ENCODE results near the gene FUT1. TPM values are rescaled to one million over a fixed set of nuclear protein-coding genes. Genes with fewer than 3 reads are reported as not detected.

The FUT1 gene
- total RNA-seq, 1 donor: not detected

DNA sequence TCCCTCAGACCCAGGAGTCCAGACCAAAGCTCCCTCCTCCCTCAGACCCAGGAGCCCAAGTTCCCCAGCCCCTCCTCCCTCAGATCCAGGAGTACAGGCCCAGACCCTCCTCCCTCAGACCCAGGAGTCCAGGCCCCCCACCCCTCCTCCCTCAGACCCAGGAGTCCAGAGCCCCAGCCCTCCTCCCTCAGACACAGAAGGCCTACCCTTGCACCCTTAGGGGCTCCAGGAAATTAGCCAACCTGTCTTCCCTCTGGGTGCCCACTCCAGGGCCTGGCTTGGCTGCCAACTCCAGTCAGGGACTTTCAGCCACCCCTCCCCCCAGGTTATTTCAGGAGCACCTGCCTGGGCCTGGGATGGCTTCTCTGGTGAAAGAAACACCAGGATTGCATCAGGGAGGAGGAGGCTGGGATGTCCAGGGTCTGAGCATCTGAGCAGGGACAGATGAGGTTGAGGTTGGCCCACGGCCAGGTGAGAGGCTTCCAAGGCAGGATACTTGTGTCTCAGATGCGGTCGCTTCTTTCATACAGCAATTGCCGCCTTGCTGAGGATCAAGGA is 2.7 kb upstream of the FUT1 start, which contains the start of gene FGF21:
Gene FGF21 (plus strand): TSS at position 441 of the 558 bp plus-strand sequence. CDS start 713 bp downstream, outside the sequence.
- H3K4me1 ChIP-seq (ENCODE audit: insufficient read depth, low read length): peaks cover 17% of the 10 kb centered on the region
- H3K9me3 ChIP-seq (ENCODE audit: low read depth, low read length): no peaks in the 10 kb centered on the region
- H3K4me3 ChIP-seq (ENCODE audit: low read length): no peak within 1 kb of the TSS
- peaks cover 20% of the 10 kb centered on the region for H3K27me3 ChIP-seq (ENCODE audit: insufficient read depth, low read length)

GRCh38 chr19:48751845-48752495 is 471 bp downstream of the FUT1 start:
- H3K27me3 ChIP-seq (ENCODE audit: insufficient read depth, low read length): peaks cover 20% of the 10 kb centered on the region
- no peak overlapping the region for H3K4me3 ChIP-seq (ENCODE audit: low read length)
- H3K4me1 ChIP-seq (ENCODE audit: insufficient read depth, low read length): peaks cover 20% of the 10 kb centered on the region
- H3K9me3 ChIP-seq (ENCODE audit: low read depth, low read length): no peaks in the 10 kb centered on the region

- Histone ChIP-seq H3K9me3 (ENCODE audit: low read depth, low read length) (no peaks in the 10 kb centered on the region), H3K27me3 (ENCODE audit: insufficient read depth, low read length) (peaks cover 28% of the 10 kb centered on the region), H3K4me1 (ENCODE audit: insufficient read depth, low read length) (peaks cover 23% of the 10 kb centered on the region), H3K4me3 (ENCODE audit: low read length) (no peak overlapping the region)
Observed at GRCh38 chr19:48750771-48751504, 1.5 kb downstream of the FUT1 start.

DNA sequence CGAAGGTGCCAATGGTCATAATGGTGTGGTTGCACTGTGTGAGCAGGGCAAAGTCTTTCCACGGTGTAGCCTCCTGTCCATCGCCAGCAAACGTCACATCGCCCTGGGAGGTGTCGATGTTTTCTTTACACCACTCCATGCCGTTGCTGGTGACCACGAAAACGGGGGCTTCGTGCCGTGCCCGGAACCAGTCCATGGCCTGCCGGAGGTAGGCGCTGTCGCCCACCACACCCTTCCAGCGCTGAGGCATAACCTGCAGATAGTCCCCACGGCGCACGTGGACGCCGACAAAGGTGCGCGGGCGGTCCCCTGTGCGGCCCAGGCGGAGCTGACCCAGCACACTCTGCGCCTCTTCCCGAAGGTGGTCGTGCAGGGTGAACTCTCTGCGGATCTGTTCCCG is 2.1 kb downstream of the FUT1 start:
- peaks cover 23% of the 10 kb centered on the region for H3K4me1 ChIP-seq (ENCODE audit: insufficient read depth, low read length)
- no peak overlapping the region for H3K4me3 ChIP-seq (ENCODE audit: low read length)
- peaks cover 34% of the 10 kb centered on the region for H3K27me3 ChIP-seq (ENCODE audit: insufficient read depth, low read length)
- H3K9me3 ChIP-seq (ENCODE audit: low read depth, low read length): no peaks in the 10 kb centered on the region

GRCh38 chr19:48749571-48750198 is 2.8 kb downstream of the FUT1 start:
- Histone ChIP-seq H3K4me3 (ENCODE audit: low read length) (no peak overlapping the region), H3K27me3 (ENCODE audit: insufficient read depth, low read length) (peaks cover 39% of the 10 kb centered on the region), H3K4me1 (ENCODE audit: insufficient read depth, low read length) (peaks cover 23% of the 10 kb centered on the region), H3K9me3 (ENCODE audit: low read depth, low read length) (no peaks in the 10 kb centered on the region)

DNA sequence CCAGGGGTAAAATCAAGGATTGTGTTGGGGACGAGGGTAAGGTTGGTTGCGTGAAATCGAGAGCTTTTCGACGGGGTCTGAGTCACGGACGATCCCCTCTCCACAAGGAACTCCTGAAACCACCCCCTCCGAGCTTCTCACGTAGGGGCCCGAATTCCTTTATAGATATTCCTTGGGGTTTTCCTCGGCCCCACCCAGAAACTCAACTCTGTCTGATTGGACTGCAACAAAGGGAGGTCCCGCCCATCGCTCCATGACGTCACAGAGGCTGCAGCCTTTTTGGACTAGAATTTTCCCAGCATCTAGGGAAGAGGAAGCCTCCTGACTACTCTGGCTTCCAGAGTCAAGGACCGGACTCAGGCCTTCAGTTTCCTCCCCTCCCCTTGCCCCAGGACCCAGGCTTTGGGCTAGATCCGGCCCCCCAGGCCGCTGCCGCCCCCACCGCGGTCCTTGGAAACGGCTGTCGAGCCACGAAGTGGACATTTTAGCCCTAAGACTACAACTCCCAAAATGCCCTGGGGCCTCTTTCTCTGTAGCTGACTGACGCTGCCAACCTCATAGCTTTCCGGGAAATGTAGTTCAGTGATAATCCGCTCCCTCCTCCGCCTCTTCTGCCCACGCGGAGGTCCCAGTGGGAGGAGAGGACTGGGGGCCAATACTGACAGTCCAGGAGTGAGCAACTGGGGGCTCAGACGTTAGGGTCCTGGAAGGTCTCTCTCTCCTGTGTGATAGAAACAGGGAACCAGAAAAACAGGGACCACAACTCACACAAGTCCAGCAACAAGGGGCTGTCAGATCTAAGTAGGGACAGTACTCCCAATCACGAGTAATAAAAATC is 5.5 kb downstream of the FUT1 start, which contains the start of gene IZUMO1:
Gene IZUMO1 (minus strand): TSS at position 172 of the 838 bp plus-strand sequence. CDS start 1,050 bp downstream, outside the sequence.
- Histone ChIP-seq H3K4me3 (ENCODE audit: low read length) (peak within 1 kb of the TSS; percentile 15), H3K4me1 (ENCODE audit: insufficient read depth, low read length) (peaks cover 7% of the 10 kb centered on the region)

GRCh38 chr19:48746110-48746509 is 6.3 kb downstream of the FUT1 start:
- Histone ChIP-seq H3K9me3 (ENCODE audit: low read depth, low read length) (no peaks in the 10 kb centered on the region), H3K27me3 (ENCODE audit: insufficient read depth, low read length) (peaks cover 19% of the 10 kb centered on the region), H3K4me1 (ENCODE audit: insufficient read depth, low read length) (peaks cover 12% of the 10 kb centered on the region), H3K4me3 (ENCODE audit: low read length) (no peak overlapping the region)

More for the DNA sequence above, 5.5 kb downstream of the FUT1 start, which contains the start of gene IZUMO1:
- no peaks in the 10 kb centered on the region for H3K9me3 ChIP-seq (ENCODE audit: low read depth, low read length)
- H3K27me3 ChIP-seq (ENCODE audit: insufficient read depth, low read length): peaks cover 20% of the 10 kb centered on the region

- Histone ChIP-seq H3K4me3 (ENCODE audit: low read length) (no peak overlapping the region), H3K27me3 (ENCODE audit: insufficient read depth, low read length) (peaks cover 23% of the 10 kb centered on the region), H3K4me1 (ENCODE audit: insufficient read depth, low read length) (peaks cover 15% of the 10 kb centered on the region), H3K9me3 (ENCODE audit: low read depth, low read length) (no peaks in the 10 kb centered on the region)
Observed at GRCh38 chr19:48745208-48745995, 7.0 kb downstream of the FUT1 start.

DNA sequence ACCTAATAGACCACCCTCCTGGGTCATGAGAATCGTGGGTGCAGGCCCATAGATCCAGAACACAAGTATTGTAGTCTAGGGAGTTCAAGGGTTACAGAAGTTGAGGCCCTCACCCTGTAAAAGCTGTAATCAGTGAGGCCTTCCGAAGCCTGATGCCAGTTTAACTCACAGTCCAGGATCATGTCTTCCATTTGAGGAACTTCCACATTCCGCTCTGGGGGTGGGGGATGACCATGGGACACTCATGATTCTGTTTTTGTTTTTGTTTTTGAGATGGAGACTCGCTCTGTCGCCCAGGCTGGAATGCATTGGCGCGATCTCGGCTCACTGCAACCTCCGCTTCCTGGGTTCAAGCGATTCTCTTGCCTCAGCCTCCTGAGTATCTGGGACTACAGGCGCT is 10.3 kb downstream of the FUT1 start:
- H3K27me3 ChIP-seq (ENCODE audit: insufficient read depth, low read length): peaks cover 34% of the 10 kb centered on the region
- no peak overlapping the region for H3K4me3 ChIP-seq (ENCODE audit: low read length)
- no peaks in the 10 kb centered on the region for H3K9me3 ChIP-seq (ENCODE audit: low read depth, low read length)
- H3K4me1 ChIP-seq (ENCODE audit: insufficient read depth, low read length): peaks cover 27% of the 10 kb centered on the region

DNA sequence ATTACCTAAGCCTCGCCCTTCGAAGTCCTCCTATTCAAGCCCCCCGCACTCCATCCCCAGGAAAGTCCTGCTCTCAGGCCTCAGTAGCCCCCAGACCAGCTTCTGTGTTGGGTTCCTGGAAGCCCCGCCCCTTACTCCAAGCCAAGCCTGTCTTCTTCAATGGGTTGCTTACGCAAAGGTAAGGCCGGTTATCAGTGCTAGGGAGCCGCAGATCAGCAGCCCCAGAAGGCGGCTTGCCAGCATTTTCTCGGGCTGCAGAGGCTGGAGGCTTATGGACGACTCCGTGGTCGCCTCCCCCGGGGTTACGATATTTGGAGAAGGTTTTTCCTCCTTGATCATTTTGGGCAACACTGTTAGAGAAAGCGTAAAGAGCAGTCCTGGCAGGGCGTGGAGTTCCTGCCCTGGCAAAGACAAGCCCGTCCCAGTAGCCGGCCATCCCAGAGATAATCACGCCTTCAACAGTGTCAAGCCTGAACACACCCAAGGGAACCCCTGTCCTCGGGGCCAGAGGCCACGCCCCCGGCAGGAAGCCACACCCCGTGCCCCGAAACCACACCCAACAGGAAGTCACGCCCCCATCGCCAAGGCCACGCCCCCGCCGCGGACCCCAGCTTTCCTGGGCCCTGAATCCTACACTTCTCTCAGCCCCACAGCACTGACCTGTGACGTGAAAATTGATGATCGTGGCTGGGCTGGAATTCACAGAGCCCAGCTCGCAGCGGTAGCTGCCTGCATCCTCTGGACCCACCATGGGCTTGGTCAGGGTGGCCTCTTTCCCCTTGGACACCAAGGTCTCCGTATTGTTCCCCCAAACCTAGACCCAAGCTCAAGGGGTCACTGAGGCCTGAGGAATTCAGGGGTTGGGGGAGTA is 11.1 kb downstream of the FUT1 start:
- Histone ChIP-seq H3K27me3 (ENCODE audit: insufficient read depth, low read length) (peaks cover 27% of the 10 kb centered on the region), H3K4me3 (ENCODE audit: low read length) (no peak overlapping the region), H3K4me1 (ENCODE audit: insufficient read depth, low read length) (peaks cover 23% of the 10 kb centered on the region), H3K9me3 (ENCODE audit: low read depth, low read length) (no peaks in the 10 kb centered on the region)

GRCh38 chr19:48740164-48740972 is 12.1 kb downstream of the FUT1 start, which contains the start of gene RASIP1:
Gene RASIP1, minus strand, starts transcription at chr19:48740610. Its CDS starts 328 bp downstream, at chr19:48740282.
- Histone ChIP-seq H3K27me3 (ENCODE audit: insufficient read depth, low read length) (peaks cover 20% of the 10 kb centered on the region), H3K9me3 (ENCODE audit: low read depth, low read length) (no peaks in the 10 kb centered on the region), H3K4me3 (ENCODE audit: low read length) (no peak within 1 kb of the TSS)

GRCh38 chr19:48739404-48740163 is 12.9 kb downstream of the FUT1 start:
- Histone ChIP-seq H3K4me3 (ENCODE audit: low read length) (peak overlapping the region; percentile 15), H3K4me1 (ENCODE audit: insufficient read depth, low read length) (peaks cover 23% of the 10 kb centered on the region), H3K9me3 (ENCODE audit: low read depth, low read length) (no peaks in the 10 kb centered on the region), H3K27me3 (ENCODE audit: insufficient read depth, low read length) (peaks cover 14% of the 10 kb centered on the region)

More at GRCh38 chr19:48740164-48740972, 12.1 kb downstream of the FUT1 start, which contains the start of gene RASIP1:
- H3K4me1 ChIP-seq (ENCODE audit: insufficient read depth, low read length): peaks cover 23% of the 10 kb centered on the region

All from mononuclear cell (primary cell).